AG09309 (cell line): ENCODE measurements around the gene CAPN14.

ENCODE experiments used
- DNase-seq: peaks from one replicate; pipeline ENCODE4 v3.0.0-alpha.2; 2010; ENCODE audit warnings: low read depth
- H3K4me3 ChIP-seq: 2 replicates; pipeline ENCODE4 v1.5.1; 2011; ENCODE audit warnings: mild to moderate bottlenecking, low read depth, low read length, moderate library complexity; ENCODE audit not compliant: control insufficient read depth
- TF ChIP-seq, protein P1 (sequence below): IDR thresholded peaks from 2 replicates; pipeline ENCODE4 v1.5.1; 2011; ENCODE audit warnings: mild to moderate bottlenecking, low read depth, low read length, inconsistent platforms; ENCODE audit not compliant: insufficient read depth, control insufficient read depth; ENCODE audit errors: missing control alignments

The CAPN14 gene, protein sequence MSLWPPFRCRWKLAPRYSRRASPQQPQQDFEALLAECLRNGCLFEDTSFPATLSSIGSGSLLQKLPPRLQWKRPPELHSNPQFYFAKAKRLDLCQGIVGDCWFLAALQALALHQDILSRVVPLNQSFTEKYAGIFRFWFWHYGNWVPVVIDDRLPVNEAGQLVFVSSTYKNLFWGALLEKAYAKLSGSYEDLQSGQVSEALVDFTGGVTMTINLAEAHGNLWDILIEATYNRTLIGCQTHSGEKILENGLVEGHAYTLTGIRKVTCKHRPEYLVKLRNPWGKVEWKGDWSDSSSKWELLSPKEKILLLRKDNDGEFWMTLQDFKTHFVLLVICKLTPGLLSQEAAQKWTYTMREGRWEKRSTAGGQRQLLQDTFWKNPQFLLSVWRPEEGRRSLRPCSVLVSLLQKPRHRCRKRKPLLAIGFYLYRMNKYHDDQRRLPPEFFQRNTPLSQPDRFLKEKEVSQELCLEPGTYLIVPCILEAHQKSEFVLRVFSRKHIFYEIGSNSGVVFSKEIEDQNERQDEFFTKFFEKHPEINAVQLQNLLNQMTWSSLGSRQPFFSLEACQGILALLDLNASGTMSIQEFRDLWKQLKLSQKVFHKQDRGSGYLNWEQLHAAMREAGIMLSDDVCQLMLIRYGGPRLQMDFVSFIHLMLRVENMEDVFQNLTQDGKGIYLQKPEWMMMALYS

GRCh38 chr2:31217465-31218200, at the start of gene CAPN14:
TSS of gene CAPN14 (minus strand) at chr2:31217515. CDS start at chr2:31205447, 12,068 bp downstream.
- DNase-seq: no peak
- no peak within 1 kb of the TSS for H3K4me3 ChIP-seq
- TF ChIP-seq, protein P1, sequence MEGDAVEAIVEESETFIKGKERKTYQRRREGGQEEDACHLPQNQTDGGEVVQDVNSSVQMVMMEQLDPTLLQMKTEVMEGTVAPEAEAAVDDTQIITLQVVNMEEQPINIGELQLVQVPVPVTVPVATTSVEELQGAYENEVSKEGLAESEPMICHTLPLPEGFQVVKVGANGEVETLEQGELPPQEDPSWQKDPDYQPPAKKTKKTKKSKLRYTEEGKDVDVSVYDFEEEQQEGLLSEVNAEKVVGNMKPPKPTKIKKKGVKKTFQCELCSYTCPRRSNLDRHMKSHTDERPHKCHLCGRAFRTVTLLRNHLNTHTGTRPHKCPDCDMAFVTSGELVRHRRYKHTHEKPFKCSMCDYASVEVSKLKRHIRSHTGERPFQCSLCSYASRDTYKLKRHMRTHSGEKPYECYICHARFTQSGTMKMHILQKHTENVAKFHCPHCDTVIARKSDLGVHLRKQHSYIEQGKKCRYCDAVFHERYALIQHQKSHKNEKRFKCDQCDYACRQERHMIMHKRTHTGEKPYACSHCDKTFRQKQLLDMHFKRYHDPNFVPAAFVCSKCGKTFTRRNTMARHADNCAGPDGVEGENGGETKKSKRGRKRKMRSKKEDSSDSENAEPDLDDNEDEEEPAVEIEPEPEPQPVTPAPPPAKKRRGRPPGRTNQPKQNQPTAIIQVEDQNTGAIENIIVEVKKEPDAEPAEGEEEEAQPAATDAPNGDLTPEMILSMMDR: no peak

DNA sequence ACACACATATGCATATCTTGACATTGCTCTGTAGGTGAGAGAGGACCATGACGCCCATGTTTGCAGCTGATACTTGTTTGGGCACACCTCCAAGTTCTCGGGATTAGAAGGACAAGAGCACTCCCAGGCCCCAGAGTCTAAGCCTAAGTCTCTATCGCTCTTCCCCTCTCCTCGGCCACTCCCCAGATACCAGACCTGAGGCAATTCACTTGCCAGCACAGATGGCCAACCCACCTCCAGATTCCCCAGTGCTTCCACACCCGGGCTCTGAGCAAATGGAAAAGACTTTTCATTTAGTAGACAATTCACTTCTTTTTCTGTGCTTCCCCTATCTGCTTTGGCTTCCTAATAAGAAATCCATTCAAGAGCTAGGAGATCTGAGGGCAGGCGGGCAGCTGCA, 49.5 kb upstream of the CAPN14 start:
- no peak for DNase-seq
- TF ChIP-seq, protein P1: no peak
- H3K4me3 ChIP-seq: no peak overlapping the region

- TF ChIP-seq, protein P1: no peak
- no peak for DNase-seq
- no peak overlapping the region for H3K4me3 ChIP-seq
Measured at GRCh38 chr2:31265234-31265633, 47.9 kb upstream of the CAPN14 start.

DNA sequence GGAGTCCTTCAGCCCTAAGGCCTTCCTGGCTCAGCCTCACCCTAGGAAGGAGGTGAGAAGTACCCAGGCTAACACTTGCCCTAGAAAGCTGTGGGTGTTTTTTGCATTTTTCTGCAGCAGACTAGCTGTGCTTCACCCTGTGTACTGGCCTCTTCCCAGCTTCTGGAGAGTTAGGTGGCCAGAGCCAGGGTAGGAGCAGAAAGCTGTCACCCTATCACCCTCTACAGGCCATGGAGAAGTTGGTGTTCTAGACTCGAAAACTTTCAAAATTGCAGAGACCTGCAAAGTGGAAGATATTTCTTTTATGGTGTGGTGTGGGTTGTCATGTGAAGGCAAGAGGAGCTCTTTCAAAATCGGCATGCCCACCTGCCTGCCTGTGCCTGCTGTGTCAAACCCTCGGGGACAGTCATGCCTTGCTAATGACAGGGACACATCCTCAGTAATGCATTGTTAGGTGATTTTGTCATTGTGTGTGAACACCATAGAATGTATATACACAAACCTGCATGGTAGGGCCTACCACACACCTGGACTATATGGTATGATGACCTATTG, 46.4 kb upstream of the CAPN14 start:
- TF ChIP-seq, protein P1: no peak
- no peak overlapping the region for H3K4me3 ChIP-seq
- DNase-seq: no peak

DNA sequence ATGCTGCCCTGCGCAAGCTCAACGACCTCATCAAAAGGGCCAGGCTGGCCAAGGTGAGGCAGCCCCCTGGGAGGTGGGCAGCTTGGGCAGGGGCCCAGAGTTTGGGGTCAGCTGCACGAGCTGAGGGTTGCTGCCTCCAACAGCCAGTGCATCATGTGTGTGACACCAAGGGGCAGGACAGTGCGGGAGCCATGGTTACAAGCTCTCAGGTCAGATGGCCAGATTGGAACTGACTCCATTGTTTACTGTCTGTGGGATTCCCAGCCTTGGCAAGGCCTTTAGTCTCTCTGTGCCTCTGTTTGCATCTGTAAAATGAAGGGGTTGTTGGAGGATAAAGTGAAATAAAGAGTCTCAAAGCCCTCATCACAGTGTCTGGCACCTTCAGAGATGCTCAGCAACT, 43.6 kb upstream of the CAPN14 start:
- TF ChIP-seq, protein P1: no peak

GRCh38 chr2:31259075-31259474, 41.8 kb upstream of the CAPN14 start:
- TF ChIP-seq, protein P1: no peak
- no peak overlapping the region for H3K4me3 ChIP-seq
- no peak for DNase-seq

More for the DNA sequence above, 43.6 kb upstream of the CAPN14 start:
- H3K4me3 ChIP-seq: no peak overlapping the region
- no peak for DNase-seq
